Measurements from ENCODE around the gene C1orf50. TPM values are rescaled to one million over a fixed set of nuclear protein-coding genes. Genes with fewer than 3 reads are reported as not detected.
"Not testable (repeated sequence)": the region's sequence is repeated elsewhere in the genome, so short reads cannot be mapped to it uniquely, and the experiment has no call there.

The C1orf50 gene
- 8.4 TPM for polyA plus RNA-seq
- long read RNA-seq, donor 1, full-length matches to known transcripts: 3 of 3 reads
- long read RNA-seq, donor 1, partial matches to known transcripts: 0 of 3 reads
- long read RNA-seq, donor 1, other reads (novel, unspliced or antisense): 0 of 3 reads
- long read RNA-seq, donor 2, full-length matches to known transcripts: 4 of 4 reads
- long read RNA-seq, donor 2, partial matches to known transcripts: 0 of 4 reads
- long read RNA-seq, donor 2, other reads (novel, unspliced or antisense): 0 of 4 reads
- long read RNA-seq, donor 3: 0 reads
- long read RNA-seq, donor 4, full-length matches to known transcripts: 2 of 2 reads
- long read RNA-seq, donor 4, partial matches to known transcripts: 0 of 2 reads
- long read RNA-seq, donor 4, other reads (novel, unspliced or antisense): 0 of 2 reads
- long read RNA-seq, donor 5, full-length matches to known transcripts: 2 of 2 reads
- long read RNA-seq, donor 5, partial matches to known transcripts: 0 of 2 reads
- long read RNA-seq, donor 5, other reads (novel, unspliced or antisense): 0 of 2 reads
- long read RNA-seq, donor 6, full-length matches to known transcripts: 10 of 10 reads
- long read RNA-seq, donor 6, partial matches to known transcripts: 0 of 10 reads
- long read RNA-seq, donor 6, other reads (novel, unspliced or antisense): 0 of 10 reads
- long read RNA-seq, donor 7, full-length matches to known transcripts: 3 of 3 reads
- long read RNA-seq, donor 7, partial matches to known transcripts: 0 of 3 reads
- long read RNA-seq, donor 7, other reads (novel, unspliced or antisense): 0 of 3 reads
- long read RNA-seq, donor 8, full-length matches to known transcripts: 6 of 6 reads
- long read RNA-seq, donor 8, partial matches to known transcripts: 0 of 6 reads
- long read RNA-seq, donor 8, other reads (novel, unspliced or antisense): 0 of 6 reads
- long read RNA-seq, donor 9, full-length matches to known transcripts: 7 of 7 reads
- long read RNA-seq, donor 9, partial matches to known transcripts: 0 of 7 reads
- long read RNA-seq, donor 9, other reads (novel, unspliced or antisense): 0 of 7 reads
- long read RNA-seq, donor 10, full-length matches to known transcripts: 8 of 8 reads
- long read RNA-seq, donor 10, partial matches to known transcripts: 0 of 8 reads
- long read RNA-seq, donor 10, other reads (novel, unspliced or antisense): 0 of 8 reads
- long read RNA-seq, donor 11, full-length matches to known transcripts: 8 of 8 reads
- long read RNA-seq, donor 11, partial matches to known transcripts: 0 of 8 reads
- long read RNA-seq, donor 11, other reads (novel, unspliced or antisense): 0 of 8 reads

DNA sequence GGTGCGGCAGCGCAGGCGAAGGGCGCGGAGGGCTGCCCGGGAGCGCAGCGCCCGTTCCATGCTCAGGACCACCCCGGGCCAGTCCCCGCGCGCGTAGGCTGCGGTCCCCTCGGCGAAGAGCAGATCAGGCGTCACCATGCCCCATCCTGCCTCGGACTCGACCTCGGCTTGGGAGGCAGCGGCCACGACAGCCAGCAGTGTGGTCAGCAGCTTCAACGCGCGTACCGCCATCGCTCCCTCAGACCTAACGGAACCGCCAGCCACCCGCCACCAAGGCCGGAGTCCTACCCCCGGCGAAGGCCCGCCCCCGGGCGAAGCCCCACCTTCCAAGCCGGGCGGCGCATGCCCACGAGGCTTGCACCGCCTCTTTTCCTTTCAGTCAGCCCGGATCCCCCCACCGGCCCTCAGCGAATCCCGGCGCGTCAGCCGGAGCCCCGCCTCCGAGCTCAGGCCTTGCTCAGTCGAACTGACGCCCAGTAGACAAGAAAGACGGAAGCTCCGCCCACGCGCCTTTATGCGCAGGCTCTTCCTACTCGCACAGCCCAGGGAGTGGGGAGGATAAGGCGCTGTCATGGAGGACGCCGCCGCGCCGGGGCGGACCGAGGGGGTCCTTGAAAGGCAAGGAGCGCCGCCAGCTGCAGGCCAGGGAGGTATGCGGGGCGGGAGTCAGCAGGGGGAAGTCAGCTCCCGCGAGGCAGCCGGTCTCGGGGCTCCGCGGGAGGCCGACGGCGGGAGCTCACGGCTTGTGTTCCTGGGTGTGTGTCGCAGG is at the start of gene C1orf50, which contains the start of gene P3H1:
Gene C1orf50 (plus strand): TSS at position 509 of the 769 bp plus-strand sequence. CDS start 63 bp downstream, at position 572.
Gene P3H1 (minus strand): TSS at position 288 of the 769 bp plus-strand sequence. CDS start 57 bp downstream, at position 231.
- Histone ChIP-seq H3K9me3 (ENCODE audit: control insufficient read depth, low read depth, low read length) (no peaks in the 10 kb centered on the region), H3K27me3 (ENCODE audit: control insufficient read depth, insufficient read depth, low read length) (no peaks in the 10 kb centered on the region), H3K27ac (ENCODE audit: low read length) (peak within 1 kb of the TSS; percentile 92), H3K4me1 (ENCODE audit: control insufficient read depth, insufficient read depth, low read length) (peaks cover 6% of the 10 kb centered on the region), H3K4me3 (ENCODE audit: low read length) (peak within 1 kb of the TSS; percentile 86), H3K36me3 (ENCODE audit: control insufficient read depth, insufficient read depth, low read length) (no peaks in the 10 kb centered on the region)
- DNase-seq: peak; percentile 99 to 100
- no CpG with 5 or more reads among the region's 82 CpGs for WGBS (ENCODE audit: insufficient coverage, low lambda C conversion rate)

- no CpG with 5 or more reads among the region's 1 CpG for WGBS (ENCODE audit: insufficient coverage, low lambda C conversion rate)
- no peak overlapping the region for H3K4me3 ChIP-seq (ENCODE audit: low read length)
- peak; percentile 60 to 87 for DNase-seq
These were observed 46.2 kb upstream of the C1orf50 start for GRCh38 chr1:42720868-42721267.

GRCh38 chr1:42721926-42722325 is 45.1 kb upstream of the C1orf50 start:
- Histone ChIP-seq H3K27ac (ENCODE audit: low read length) (no peak overlapping the region), H3K9me3 (ENCODE audit: control insufficient read depth, low read depth, low read length) (no peaks in the 10 kb centered on the region), H3K36me3 (ENCODE audit: control insufficient read depth, insufficient read depth, low read length) (peaks cover 9% of the 10 kb centered on the region), H3K4me3 (ENCODE audit: low read length) (no peak overlapping the region), H3K27me3 (ENCODE audit: control insufficient read depth, insufficient read depth, low read length) (no peaks in the 10 kb centered on the region), H3K4me1 (ENCODE audit: control insufficient read depth, insufficient read depth, low read length) (peaks cover 3% of the 10 kb centered on the region)
- DNase-seq: no peak
- 96% methylated on average over 3 of the region's 3 CpGs for WGBS (ENCODE audit: insufficient coverage, low lambda C conversion rate)

More at GRCh38 chr1:42720868-42721267, 46.2 kb upstream of the C1orf50 start:
- Histone ChIP-seq H3K9me3 (ENCODE audit: control insufficient read depth, low read depth, low read length) (no peaks in the 10 kb centered on the region), H3K4me1 (ENCODE audit: control insufficient read depth, insufficient read depth, low read length) (peaks cover 3% of the 10 kb centered on the region), H3K27me3 (ENCODE audit: control insufficient read depth, insufficient read depth, low read length) (no peaks in the 10 kb centered on the region), H3K36me3 (ENCODE audit: control insufficient read depth, insufficient read depth, low read length) (peaks cover 12% of the 10 kb centered on the region), H3K27ac (ENCODE audit: low read length) (peak overlapping the region; percentile 17)

DNA sequence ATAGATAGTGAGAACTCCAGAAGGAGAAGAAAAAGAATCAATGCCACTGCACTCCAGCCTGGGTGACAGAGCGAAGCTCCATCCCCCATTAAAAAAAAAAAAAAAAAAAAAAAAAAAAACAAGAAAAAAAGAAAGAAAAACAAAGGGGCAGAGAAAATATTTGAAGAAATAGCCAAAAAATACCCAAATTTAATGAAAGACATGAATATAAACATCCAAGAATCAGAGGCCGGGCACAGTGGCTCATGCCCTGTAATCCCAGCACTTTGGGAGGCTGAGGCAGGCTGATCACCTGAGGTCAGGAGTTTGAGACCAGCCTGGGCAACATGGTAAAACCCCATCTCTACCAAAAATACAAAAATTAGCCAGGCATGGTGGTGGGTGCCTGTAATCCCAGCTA is 44.6 kb upstream of the C1orf50 start:
- H3K27ac ChIP-seq (ENCODE audit: low read length); DNase-seq; H3K9me3 ChIP-seq (ENCODE audit: control insufficient read depth, low read depth, low read length); H3K36me3 ChIP-seq (ENCODE audit: control insufficient read depth, insufficient read depth, low read length); H3K4me1 ChIP-seq (ENCODE audit: control insufficient read depth, insufficient read depth, low read length); H3K4me3 ChIP-seq (ENCODE audit: low read length); H3K27me3 ChIP-seq (ENCODE audit: control insufficient read depth, insufficient read depth, low read length): not testable (repeated sequence)
- WGBS (ENCODE audit: insufficient coverage, low lambda C conversion rate): no CpG with 5 or more reads among the region's 2 CpGs

GRCh38 chr1:42723511-42723910 is 43.5 kb upstream of the C1orf50 start:
- H3K27ac ChIP-seq (ENCODE audit: low read length): no peak overlapping the region
- no peak for DNase-seq
- no peaks in the 10 kb centered on the region for H3K9me3 ChIP-seq (ENCODE audit: control insufficient read depth, low read depth, low read length)
- H3K4me3 ChIP-seq (ENCODE audit: low read length): no peak overlapping the region
- H3K27me3 ChIP-seq (ENCODE audit: control insufficient read depth, insufficient read depth, low read length): no peaks in the 10 kb centered on the region
- WGBS (ENCODE audit: insufficient coverage, low lambda C conversion rate): 90% methylated on average over 2 of the region's 6 CpGs
- H3K4me1 ChIP-seq (ENCODE audit: control insufficient read depth, insufficient read depth, low read length): peaks cover 3% of the 10 kb centered on the region
- H3K36me3 ChIP-seq (ENCODE audit: control insufficient read depth, insufficient read depth, low read length): peaks cover 2% of the 10 kb centered on the region

DNA sequence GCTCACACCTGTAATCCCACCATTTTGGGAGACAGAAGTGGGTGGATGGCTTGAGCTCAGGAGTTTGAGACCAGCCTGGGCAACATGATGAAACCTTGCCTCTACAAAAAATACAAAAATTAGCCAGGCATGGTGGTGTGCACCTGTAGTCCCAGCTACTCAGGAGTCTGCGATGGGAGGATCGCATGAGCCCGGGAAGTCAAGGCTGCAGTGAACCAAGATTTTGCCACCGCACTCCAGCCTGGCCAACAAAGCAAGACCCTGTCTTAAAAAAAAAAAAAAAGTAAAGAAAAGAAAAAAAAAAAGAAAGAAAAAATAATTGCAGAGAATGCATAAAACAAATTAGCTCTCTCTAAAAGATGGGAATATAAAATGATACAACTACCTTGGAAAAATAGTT is 41.2 kb upstream of the C1orf50 start:
- not testable (repeated sequence) for H3K9me3 ChIP-seq (ENCODE audit: control insufficient read depth, low read depth, low read length); H3K4me3 ChIP-seq (ENCODE audit: low read length)

DNA sequence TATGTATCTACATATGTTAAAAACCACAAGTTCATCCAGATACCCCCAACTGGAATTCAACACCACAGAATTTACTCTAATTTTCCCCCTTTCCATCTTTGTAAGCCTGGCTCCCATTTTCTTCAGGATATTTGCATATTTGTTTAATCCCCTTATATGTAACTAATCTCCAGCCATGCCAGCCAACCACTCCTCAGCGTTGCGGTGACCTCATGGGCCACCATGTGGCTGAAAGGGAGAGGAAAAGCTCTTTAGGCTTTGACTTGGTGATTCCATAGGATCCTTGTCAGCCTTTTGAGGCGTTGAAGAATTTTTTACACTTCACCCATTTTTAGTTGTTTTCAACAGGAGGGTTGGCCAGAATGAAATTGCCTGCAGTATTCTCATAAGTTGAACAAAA is 37.0 kb upstream of the C1orf50 start:
- Histone ChIP-seq H3K36me3 (ENCODE audit: control insufficient read depth, insufficient read depth, low read length) (no peaks in the 10 kb centered on the region), H3K27ac (ENCODE audit: low read length) (no peak overlapping the region), H3K27me3 (ENCODE audit: control insufficient read depth, insufficient read depth, low read length) (no peaks in the 10 kb centered on the region), H3K4me1 (ENCODE audit: control insufficient read depth, insufficient read depth, low read length) (peaks cover 28% of the 10 kb centered on the region), H3K9me3 (ENCODE audit: control insufficient read depth, low read depth, low read length) (no peaks in the 10 kb centered on the region), H3K4me3 (ENCODE audit: low read length) (no peak overlapping the region)
- no peak for DNase-seq
- no CpG with 5 or more reads among the region's 3 CpGs for WGBS (ENCODE audit: insufficient coverage, low lambda C conversion rate)

More for the DNA sequence above, 41.2 kb upstream of the C1orf50 start:
- H3K27ac ChIP-seq (ENCODE audit: low read length); H3K4me1 ChIP-seq (ENCODE audit: control insufficient read depth, insufficient read depth, low read length); H3K36me3 ChIP-seq (ENCODE audit: control insufficient read depth, insufficient read depth, low read length); DNase-seq; H3K27me3 ChIP-seq (ENCODE audit: control insufficient read depth, insufficient read depth, low read length): not testable (repeated sequence)
- WGBS (ENCODE audit: insufficient coverage, low lambda C conversion rate): no CpG with 5 or more reads among the region's 4 CpGs

DNA sequence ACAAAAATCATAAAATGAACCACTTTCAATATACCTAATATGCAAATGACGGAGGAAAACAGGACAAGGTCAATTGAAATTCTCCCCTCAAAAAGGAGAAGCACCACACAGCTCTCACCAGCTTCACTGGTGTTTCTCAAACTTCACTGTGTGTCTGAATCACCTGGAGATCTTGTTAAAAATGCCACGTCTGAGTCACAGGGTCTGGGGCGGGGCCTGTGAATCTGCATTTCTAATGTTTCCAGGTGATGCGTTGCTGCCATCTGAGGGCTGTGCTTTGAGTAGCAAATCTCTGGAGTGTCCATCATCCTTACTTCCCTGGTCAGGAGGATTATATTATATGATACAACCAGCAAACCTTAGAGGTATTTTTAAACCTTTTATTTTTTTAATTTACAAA is 36.1 kb upstream of the C1orf50 start:
- Histone ChIP-seq H3K36me3 (ENCODE audit: control insufficient read depth, insufficient read depth, low read length) (no peaks in the 10 kb centered on the region), H3K27me3 (ENCODE audit: control insufficient read depth, insufficient read depth, low read length) (no peaks in the 10 kb centered on the region), H3K9me3 (ENCODE audit: control insufficient read depth, low read depth, low read length) (no peaks in the 10 kb centered on the region), H3K4me1 (ENCODE audit: control insufficient read depth, insufficient read depth, low read length) (peaks cover 28% of the 10 kb centered on the region), H3K4me3 (ENCODE audit: low read length) (no peak overlapping the region), H3K27ac (ENCODE audit: low read length) (no peak overlapping the region)
- no peak for DNase-seq
- no CpG with 5 or more reads among the region's 4 CpGs for WGBS (ENCODE audit: insufficient coverage, low lambda C conversion rate)

DNA sequence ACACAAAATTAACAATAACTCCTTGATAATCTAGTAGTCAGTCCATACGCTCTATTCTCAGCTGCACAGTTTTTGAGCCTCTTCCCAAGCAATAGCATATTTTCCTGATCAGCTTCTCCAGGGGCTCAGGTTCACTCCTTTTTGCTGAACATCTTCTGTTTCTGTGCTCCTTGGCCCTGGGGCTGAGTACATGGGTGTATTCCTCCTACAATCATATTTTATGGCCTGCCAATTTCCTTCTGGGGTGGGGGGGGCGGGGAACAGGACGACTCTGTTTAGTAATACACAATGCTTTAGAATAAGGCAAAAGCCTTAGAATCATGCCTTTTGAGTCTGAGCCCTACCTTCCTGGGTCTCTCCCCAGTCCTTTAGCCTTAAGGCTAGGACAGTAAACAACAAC is 35.5 kb upstream of the C1orf50 start:
- peak; percentile 31 to 72 for DNase-seq
- no peaks in the 10 kb centered on the region for H3K27me3 ChIP-seq (ENCODE audit: control insufficient read depth, insufficient read depth, low read length)
- peak overlapping the region; percentile 0 for H3K27ac ChIP-seq (ENCODE audit: low read length)
- peaks cover 28% of the 10 kb centered on the region for H3K4me1 ChIP-seq (ENCODE audit: control insufficient read depth, insufficient read depth, low read length)
- WGBS (ENCODE audit: insufficient coverage, low lambda C conversion rate): no CpG with 5 or more reads among the region's 3 CpGs
- no peaks in the 10 kb centered on the region for H3K9me3 ChIP-seq (ENCODE audit: control insufficient read depth, low read depth, low read length)
- H3K36me3 ChIP-seq (ENCODE audit: control insufficient read depth, insufficient read depth, low read length): no peaks in the 10 kb centered on the region
- H3K4me3 ChIP-seq (ENCODE audit: low read length): no peak overlapping the region
